ENCODE data around the gene IL12RB1.

IL12RB1 gene

DNA sequence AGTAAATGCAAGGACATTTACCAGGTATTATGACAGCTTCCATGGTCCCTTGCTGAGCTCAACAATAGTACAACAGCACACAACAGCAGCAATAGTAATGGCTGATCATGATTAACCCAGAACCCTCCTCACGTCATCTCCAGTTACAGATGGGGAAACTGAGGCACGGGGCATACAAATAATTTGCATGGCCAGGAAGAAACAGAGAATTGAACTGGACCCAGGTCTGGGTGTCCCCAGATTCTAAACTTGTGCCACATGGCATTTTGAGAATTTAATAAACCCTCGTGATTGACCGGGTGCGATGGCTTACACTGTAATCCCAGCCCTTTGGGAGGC, 18.0 kb upstream of the IL12RB1 start:
- DNase-seq (ENCODE audit: low read depth): no peak
- TF ChIP-seq, protein P1, sequence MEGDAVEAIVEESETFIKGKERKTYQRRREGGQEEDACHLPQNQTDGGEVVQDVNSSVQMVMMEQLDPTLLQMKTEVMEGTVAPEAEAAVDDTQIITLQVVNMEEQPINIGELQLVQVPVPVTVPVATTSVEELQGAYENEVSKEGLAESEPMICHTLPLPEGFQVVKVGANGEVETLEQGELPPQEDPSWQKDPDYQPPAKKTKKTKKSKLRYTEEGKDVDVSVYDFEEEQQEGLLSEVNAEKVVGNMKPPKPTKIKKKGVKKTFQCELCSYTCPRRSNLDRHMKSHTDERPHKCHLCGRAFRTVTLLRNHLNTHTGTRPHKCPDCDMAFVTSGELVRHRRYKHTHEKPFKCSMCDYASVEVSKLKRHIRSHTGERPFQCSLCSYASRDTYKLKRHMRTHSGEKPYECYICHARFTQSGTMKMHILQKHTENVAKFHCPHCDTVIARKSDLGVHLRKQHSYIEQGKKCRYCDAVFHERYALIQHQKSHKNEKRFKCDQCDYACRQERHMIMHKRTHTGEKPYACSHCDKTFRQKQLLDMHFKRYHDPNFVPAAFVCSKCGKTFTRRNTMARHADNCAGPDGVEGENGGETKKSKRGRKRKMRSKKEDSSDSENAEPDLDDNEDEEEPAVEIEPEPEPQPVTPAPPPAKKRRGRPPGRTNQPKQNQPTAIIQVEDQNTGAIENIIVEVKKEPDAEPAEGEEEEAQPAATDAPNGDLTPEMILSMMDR (IDR thresholded peaks at IDR 0.05; ENCODE audit: low read depth, low read length, missing control alignments): no peak
- H3K4me3 ChIP-seq (ENCODE audit: low read depth, low read length): peak overlapping the region; percentile 45

DNA sequence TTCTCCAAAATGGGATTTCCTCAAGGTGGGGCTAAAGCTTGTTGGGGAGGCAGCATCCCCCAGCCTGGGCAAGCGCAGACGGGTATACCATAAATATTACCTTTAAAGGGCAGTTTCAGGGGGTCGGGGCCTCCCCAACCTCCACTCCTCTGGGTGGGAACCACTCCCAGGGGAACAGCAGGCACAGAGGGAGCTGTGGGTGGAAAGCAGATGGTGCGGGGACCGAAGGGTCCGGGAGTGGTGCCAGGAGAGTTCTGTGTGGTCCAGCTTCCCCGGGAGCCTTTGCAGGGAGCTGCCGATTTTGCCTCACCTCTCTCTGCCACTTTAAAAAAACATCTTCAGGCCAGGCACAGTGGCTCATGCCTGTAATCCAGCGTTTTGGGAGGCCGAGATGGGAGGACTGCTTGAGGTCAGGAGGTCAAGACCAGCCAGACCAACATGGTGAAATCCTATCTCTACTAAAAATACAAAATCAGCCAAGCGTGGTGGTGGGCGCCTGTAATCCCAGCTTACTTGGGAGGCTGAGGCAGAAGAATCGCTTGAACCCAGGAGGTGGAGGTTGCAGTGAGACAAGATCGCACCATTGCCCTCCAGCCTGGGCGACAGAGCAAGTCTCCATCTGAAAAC, 16.3 kb upstream of the IL12RB1 start:
- no peak overlapping the region for H3K4me3 ChIP-seq (ENCODE audit: low read depth, low read length)
- DNase-seq (ENCODE audit: low read depth): no peak

DNA sequence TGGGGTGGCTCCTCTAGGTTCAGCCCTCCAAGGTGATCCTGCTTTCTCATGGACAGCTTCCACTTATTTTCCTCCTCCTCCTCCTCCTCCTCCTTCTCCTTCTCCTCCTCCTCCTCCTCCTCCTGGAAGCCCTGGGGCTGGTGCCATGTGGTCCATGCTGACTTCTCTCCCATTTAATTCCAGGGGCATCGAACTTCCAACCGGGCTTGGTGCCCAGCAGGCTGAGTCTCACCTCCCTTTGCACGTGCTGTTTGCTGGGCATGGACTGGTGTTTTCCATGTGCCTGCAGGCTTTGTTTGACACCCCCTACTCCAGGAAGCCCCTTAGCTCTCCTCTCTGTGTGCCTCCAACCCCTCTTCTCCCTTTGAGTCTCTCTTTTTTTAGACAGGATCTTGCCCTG, 14.5 kb upstream of the IL12RB1 start:
- H3K4me3 ChIP-seq (ENCODE audit: low read depth, low read length): no peak overlapping the region
- no peak for DNase-seq (ENCODE audit: low read depth)
- TF ChIP-seq, protein P1 (IDR thresholded peaks at IDR 0.05; ENCODE audit: low read depth, low read length, missing control alignments): no peak

More for the DNA sequence above, 16.3 kb upstream of the IL12RB1 start:
- TF ChIP-seq, protein P1 (IDR thresholded peaks at IDR 0.05; ENCODE audit: low read depth, low read length, missing control alignments): no peak

DNA sequence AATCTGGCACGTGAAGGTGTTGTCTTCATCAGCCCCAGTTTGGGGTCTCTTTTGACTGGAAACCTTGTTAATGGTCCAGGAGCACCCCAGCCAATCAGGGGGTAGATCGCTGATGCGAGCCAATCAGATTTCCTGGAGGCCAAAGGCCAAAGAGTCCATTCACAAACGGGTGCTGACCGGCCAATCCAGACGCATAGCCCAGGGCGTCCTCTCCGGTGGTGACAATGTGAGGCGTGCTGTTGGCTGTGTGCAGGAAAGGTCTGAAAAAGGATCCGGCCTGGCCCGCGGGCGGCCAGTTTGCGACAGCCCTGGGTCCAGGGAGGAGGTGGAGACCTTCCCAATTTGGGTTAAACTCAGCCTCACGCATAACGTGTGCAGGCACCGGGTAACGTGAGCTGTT, 14.0 kb upstream of the IL12RB1 start:
- H3K4me3 ChIP-seq (ENCODE audit: low read depth, low read length): no peak overlapping the region
- DNase-seq (ENCODE audit: low read depth): no peak
- TF ChIP-seq, protein P1 (IDR thresholded peaks at IDR 0.05; ENCODE audit: low read depth, low read length, missing control alignments): no peak

DNA sequence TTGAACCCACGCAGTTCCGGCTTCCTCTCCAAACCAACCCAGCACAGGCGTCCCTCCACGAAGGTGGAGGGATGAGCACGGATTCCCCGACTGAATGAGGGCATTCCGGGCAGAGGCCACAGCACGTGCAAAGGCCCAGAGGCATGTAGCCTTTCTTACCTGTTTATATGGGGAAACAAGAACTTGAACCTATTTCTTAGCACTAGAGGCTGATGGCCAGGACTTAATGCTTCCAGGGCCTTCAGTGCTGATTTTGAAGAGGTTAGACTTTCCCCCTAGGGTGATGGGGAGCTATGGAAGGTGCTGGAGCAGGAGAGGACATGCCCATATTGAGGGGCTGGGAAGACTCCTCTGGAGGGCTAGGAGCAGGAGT, 12.9 kb upstream of the IL12RB1 start:
- H3K4me3 ChIP-seq (ENCODE audit: low read depth, low read length): peak overlapping the region; percentile 72
- TF ChIP-seq, protein P1 (IDR thresholded peaks at IDR 0.05; ENCODE audit: low read depth, low read length, missing control alignments): no peak

DNA sequence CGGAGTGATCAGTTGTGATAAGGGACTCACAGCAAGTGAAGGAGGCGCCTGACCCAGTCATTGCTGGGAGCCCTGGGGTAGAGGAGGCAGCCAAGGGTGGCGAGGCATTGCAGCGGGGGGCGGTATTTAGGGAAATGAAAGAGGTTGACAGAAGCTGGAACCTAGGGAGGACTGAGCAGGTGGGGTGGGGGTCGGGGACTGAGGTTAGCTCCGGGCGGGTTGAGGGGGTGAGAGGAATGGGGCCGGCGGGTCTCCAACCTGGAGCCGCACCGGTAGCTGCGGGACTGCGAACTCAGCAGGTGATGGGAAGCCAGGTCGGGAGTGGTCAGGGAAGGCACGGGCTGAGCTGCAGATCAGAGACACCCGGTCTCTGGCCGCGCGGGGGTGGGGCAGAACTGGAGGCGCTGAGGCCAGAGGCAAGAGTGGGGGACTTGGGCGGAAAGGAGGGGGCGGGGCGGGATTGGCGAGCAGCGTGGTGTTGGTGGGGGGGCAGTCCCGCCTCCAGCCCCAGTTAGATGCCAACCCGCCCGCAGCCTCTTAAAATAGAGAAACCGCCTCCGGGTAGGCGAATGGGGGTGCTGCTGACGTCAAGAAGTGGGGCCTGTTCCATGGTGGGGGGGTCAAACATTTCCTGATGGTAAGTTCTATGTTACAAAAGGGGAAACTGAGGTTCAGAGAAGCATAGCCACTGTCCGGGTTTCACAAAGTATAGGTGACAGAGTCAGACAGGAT, 12.3 kb upstream of the IL12RB1 start:
- H3K4me3 ChIP-seq (ENCODE audit: low read depth, low read length): peak overlapping the region; percentile 72
- peak; percentile 83 for DNase-seq (ENCODE audit: low read depth)
- TF ChIP-seq, protein P1 (IDR thresholded peaks at IDR 0.05; ENCODE audit: low read depth, low read length, missing control alignments): no peak

More for the DNA sequence above, 12.9 kb upstream of the IL12RB1 start:
- no peak for DNase-seq (ENCODE audit: low read depth)

Measured in GM12864 (cell line).